Upper lobe of left lung (tissue), 6 donors: ENCODE measurements around the gene NUP98. TPM values are rescaled to one million over a fixed set of nuclear protein-coding genes. Genes with fewer than 3 reads are reported as not detected.
A peak's percentile ranks its signal among the peaks of the same experiment; 100 is the strongest.

Source experiments
- ATAC-seq, 2 donors: fragments of 200-7000 bp; cut with Tn5 transposase; one replicate each; pipeline ENCODE4 v1.9.1; 2022; ENCODE audit warnings: mild to moderate bottlenecking in 2 of 2, moderate library complexity in 2 of 2; ENCODE audit not compliant: low FRiP score in 2 of 2
- DNase-seq, 2 donors: peaks; one replicate each; pipeline ENCODE4 v3.0.0-alpha.2; 2019 to 2020
- H3K27ac ChIP-seq, 4 donors: fragments of 200-600 bp; sonication (generic); one replicate each; pipeline ENCODE4 v1.5.1; 2016 to 2019
- H3K27me3 ChIP-seq, 4 donors: fragments of 200-600 bp; sonication (generic); one replicate each; pipeline ENCODE4 v1.5.1; 2017 to 2019
- H3K36me3 ChIP-seq, 4 donors: fragments of 200-600 bp; sonication (generic); one replicate each; pipeline ENCODE4 v1.5.1; 2016 to 2019
- H3K4me1 ChIP-seq, 4 donors: fragments of 200-600 bp; sonication (generic); one replicate each; pipeline ENCODE4 v1.5.1; 2018 to 2019
- H3K4me3 ChIP-seq, 4 donors: fragments of 200-600 bp; sonication (generic); one replicate each; pipeline ENCODE4 v1.5.1; 2017 to 2019; ENCODE audit warnings: mild to moderate bottlenecking in 2 of 4, moderate library complexity in 1 of 4
- H3K9me3 ChIP-seq, 4 donors: fragments of 200-600 bp; sonication (generic); one replicate each; pipeline ENCODE4 v1.5.1; 2018 to 2019
- EP300 ChIP-seq, 4 donors: sonication (generic); formaldehyde crosslinking; IDR thresholded peaks; one replicate each; pipeline ENCODE4 v1.5.1; 2017; ENCODE audit warnings: antibody characterized with exemption in 4 of 4, control low read depth in 2 of 4
- POLR2A ChIP-seq, 4 donors: fragments of 450-650 bp; IDR thresholded peaks; one replicate each; pipeline ENCODE4 v1.5.1; 2016 to 2017; ENCODE audit warnings: antibody characterized with exemption in 4 of 4, mild to moderate bottlenecking in 2 of 4
- POLR2AphosphoS5 ChIP-seq, 2 donors: sonication (generic); formaldehyde crosslinking; IDR thresholded peaks; one replicate each; pipeline ENCODE4 v1.5.1; 2017; ENCODE audit warnings: antibody characterized with exemption in 2 of 2
- WGBS, 2 donors: methylation state at CpG; one replicate each; pipeline ENCODE4 v1.1.5; 2017 to 2018; 5-methylcytosine and 5-hydroxymethylcytosine counted together
- total RNA-seq, 6 donors: library from RNA; depleted of rRNA in 4 of 6; stranded (reverse); fragments of >200 nt in 4 of 6; gene quantifications; one replicate each; pipeline versions ENCODE4 v1.1.0 to v1.2.1, GENCODE V29; 2016 to 2021
- TF ChIP-seq, protein P1 (sequence below), 6 experiments: fragments of 450-650 bp in 4 of 6; fragments of 200-600 bp in 2 of 6; sonication (generic) in 2 of 6; IDR thresholded peaks; one replicate each; pipeline ENCODE4 v1.5.1; 2016 to 2019; ENCODE audit warnings: antibody characterized with exemption in 6 of 6
- donor health status: DM: no; HTN: no; CAD: no; lungs with moderate emphysema.
- donor health status: DM: no; HTN: yes; CAD: no; lungs with severe emphysema.

NUP98 gene
- 100 to 1,000 TPM in 2 of 6 donors, 10 to 100 TPM in 4; 66.6 to 127 (median 86.1) TPM for total RNA-seq

DNA sequence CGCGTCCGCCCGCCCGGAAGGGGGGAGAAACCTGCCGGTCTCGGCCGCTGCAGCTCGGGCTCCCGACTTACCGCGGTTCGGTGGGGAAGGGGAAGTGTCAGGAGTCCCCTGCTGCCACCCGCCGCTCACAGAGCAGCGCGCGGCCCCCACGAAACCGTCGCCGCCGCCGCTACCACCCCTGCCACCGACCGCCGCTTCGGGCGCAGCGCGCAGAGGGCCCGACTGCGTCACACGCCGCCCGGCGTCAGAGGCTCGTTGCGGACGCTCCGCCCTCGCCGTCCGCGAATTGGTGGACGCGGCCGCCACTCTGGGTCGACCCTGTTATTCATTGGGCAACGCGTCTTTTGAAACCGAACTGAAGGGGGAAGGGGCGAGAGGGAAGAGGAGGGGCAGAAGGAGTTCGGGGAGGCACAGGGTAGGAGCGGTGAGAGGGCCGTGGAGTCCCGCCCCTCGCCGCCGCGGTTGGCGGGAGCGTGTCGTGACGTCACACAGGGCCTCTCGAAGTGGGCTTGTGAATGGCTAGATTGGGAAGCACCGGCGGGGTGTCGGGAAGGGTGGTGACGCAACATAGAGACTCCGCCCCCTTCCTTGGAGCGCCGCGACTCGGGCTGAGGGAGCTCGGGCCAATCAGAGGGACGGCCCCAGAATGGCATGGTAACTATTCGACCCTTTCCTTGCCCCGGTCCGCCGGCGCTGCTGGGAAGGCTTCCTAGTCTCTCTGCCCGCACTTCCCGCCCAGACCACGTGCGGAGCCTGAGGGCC lies at the start of gene NUP98:
NUP98 (minus strand) TSS at position 226 of the 762 bp plus-strand sequence. CDS start 15,437 bp downstream, outside the sequence.
- H3K4me1 ChIP-seq: peaks cover 24 to 35% (median 30%) of the 10 kb centered on the region in 4 donors
- peak within 1 kb of the TSS; percentile 95 to 100 (median 98) for H3K27ac ChIP-seq

DNA sequence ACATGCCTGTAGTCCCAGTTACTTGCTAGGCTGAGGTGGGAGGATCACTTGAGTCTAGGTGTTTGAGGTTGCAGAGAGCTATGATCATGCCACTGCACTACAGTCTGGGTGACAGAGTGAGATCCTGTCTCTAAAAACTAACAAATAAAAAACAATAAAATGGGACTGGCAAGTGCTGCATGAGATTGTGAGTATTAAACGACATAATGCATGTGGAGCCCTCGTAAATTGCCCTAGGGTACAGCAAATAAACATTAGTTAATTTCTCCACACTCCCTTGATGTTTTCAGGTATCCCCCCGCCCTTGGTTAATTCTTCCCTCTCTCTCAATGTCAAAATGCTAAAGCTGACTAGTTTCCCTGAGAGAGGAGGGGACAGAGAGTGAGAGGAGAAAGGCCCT lies 48.3 kb upstream of the NUP98 start:
- DNase-seq (no peak), ATAC-seq (no peak)
- Histone ChIP-seq H3K36me3 (no peaks in the 10 kb centered on the region), H3K27ac (no peak overlapping the region), H3K9me3 (no peaks in the 10 kb centered on the region), H3K4me1 (peaks cover 0 to 6% (median 4%) of the 10 kb centered on the region in 4 donors), H3K4me3 (no peak overlapping the region), H3K27me3 (no peaks in the 10 kb centered on the region)
- 86 to 89% methylated on average over 3 of the region's 3 CpGs for WGBS, 2 donors
- TF ChIP-seq, protein P1, sequence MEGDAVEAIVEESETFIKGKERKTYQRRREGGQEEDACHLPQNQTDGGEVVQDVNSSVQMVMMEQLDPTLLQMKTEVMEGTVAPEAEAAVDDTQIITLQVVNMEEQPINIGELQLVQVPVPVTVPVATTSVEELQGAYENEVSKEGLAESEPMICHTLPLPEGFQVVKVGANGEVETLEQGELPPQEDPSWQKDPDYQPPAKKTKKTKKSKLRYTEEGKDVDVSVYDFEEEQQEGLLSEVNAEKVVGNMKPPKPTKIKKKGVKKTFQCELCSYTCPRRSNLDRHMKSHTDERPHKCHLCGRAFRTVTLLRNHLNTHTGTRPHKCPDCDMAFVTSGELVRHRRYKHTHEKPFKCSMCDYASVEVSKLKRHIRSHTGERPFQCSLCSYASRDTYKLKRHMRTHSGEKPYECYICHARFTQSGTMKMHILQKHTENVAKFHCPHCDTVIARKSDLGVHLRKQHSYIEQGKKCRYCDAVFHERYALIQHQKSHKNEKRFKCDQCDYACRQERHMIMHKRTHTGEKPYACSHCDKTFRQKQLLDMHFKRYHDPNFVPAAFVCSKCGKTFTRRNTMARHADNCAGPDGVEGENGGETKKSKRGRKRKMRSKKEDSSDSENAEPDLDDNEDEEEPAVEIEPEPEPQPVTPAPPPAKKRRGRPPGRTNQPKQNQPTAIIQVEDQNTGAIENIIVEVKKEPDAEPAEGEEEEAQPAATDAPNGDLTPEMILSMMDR (IDR thresholded peaks at IDR 0.05): no peak
- no peak for TF ChIP-seq POLR2A (IDR thresholded peaks at IDR 0.05)
- no peak for TF ChIP-seq EP300 (IDR thresholded peaks at IDR 0.05)
- no peak for TF ChIP-seq POLR2AphosphoS5 (IDR thresholded peaks at IDR 0.05)

More for the DNA sequence above, at the start of gene NUP98:
- ATAC-seq (peak; percentile 97 to 99), DNase-seq (peak; percentile 100)
- TF ChIP-seq POLR2A (IDR thresholded peaks at IDR 0.05): peak; percentile 97 to 100 (median 100)
- TF ChIP-seq POLR2AphosphoS5 (IDR thresholded peaks at IDR 0.05): peak; percentile 99 to 100
- TF ChIP-seq, protein P1 (IDR thresholded peaks at IDR 0.05): peak in 4 of 6 experiments; percentile 4 to 53 (median 44)
- TF ChIP-seq EP300 (IDR thresholded peaks at IDR 0.05): peak in 2 of 4 donors; percentile 55 to 67
- peak within 1 kb of the TSS; percentile 70 to 99 (median 86) for H3K4me3 ChIP-seq
- H3K9me3 ChIP-seq: no peaks in the 10 kb centered on the region
- WGBS, 2 donors: 0% methylated on average over 36 to 68 of the region's 86 CpGs
- peaks cover 7 to 18% (median 11%) of the 10 kb centered on the region in 4 donors for H3K36me3 ChIP-seq
- H3K27me3 ChIP-seq: no peaks in the 10 kb centered on the region

DNA sequence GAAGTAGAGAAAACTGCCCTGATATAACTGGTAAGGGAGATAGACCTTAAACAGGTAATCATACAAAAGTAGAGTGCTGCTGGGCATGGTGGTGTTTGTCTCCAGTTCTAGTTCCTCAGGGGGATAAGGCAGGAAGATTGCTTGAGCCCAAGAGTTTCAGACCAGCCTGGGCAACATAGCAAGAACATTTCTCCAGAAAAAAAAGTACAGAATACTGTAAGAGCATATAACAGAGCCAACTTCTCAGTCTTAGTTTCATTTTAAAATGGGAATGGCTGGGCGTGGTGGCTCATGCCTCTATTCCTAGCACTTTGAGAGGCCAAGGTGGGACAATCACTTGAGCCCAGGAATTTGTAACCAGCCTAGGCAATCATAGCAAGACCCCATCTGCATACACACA lies 47.9 kb upstream of the NUP98 start:
- Histone ChIP-seq H3K36me3 (no peaks in the 10 kb centered on the region), H3K9me3 (no peaks in the 10 kb centered on the region), H3K4me1 (peaks cover 0 to 6% (median 4%) of the 10 kb centered on the region in 4 donors), H3K27me3 (no peaks in the 10 kb centered on the region), H3K27ac (no peak overlapping the region), H3K4me3 (no peak overlapping the region)
- ATAC-seq: no peak
- no peak for DNase-seq
- WGBS, 2 donors: 83 to 100% methylated on average over 1 of the region's 1 CpG
- TF ChIP-seq POLR2A (IDR thresholded peaks at IDR 0.05) (no peak), POLR2AphosphoS5 (IDR thresholded peaks at IDR 0.05) (no peak), EP300 (IDR thresholded peaks at IDR 0.05) (no peak)
- TF ChIP-seq, protein P1 (IDR thresholded peaks at IDR 0.05): no peak

DNA sequence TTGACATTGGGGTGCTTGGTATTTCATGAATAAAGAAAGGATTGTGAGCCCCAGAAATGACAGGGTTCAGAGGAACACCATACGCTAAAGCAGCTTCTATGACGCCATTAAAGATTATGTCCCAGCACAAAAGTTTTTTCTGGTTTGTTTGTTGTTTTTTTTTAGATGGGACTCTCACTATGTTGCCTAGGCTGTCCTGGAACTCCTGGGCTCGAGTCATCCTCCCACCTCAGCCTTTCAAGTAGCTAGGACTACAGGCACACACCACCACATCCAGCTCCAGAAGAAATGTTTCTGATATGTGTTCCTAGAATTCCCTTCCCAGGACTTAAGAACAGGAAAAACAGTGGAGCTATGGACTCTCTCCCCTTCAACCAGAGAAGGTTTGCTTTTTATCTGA lies 46.0 kb upstream of the NUP98 start:
- H3K9me3 ChIP-seq: no peaks in the 10 kb centered on the region
- no peaks in the 10 kb centered on the region for H3K27me3 ChIP-seq
- ATAC-seq (no peak), DNase-seq (no peak)
- H3K27ac ChIP-seq: no peak overlapping the region
- H3K4me3 ChIP-seq: no peak overlapping the region
- peaks cover 16 to 22% (median 17%) of the 10 kb centered on the region in 4 donors for H3K4me1 ChIP-seq
- no peaks in the 10 kb centered on the region for H3K36me3 ChIP-seq
- WGBS, 2 donors: 90 to 96% methylated on average over 3 of the region's 3 CpGs
- TF ChIP-seq, protein P1 (IDR thresholded peaks at IDR 0.05): no peak
